Renal pelvis (tissue), 4 donors: ENCODE results near the gene SNRPB2. TPM values are rescaled to one million over a fixed set of nuclear protein-coding genes. Genes with fewer than 3 reads are reported as not detected.
A peak's percentile ranks its signal among the peaks of the same experiment; 100 is the strongest.

ENCODE experiments used
- DNase-seq: peaks from one replicate; pipeline ENCODE4 v3.0.0-alpha.2; 2013
- polyA plus RNA-seq, 3 donors: library from polyadenylated mRNA; unstranded; fragments of 120-200 nt; gene quantifications; one replicate each; pipeline ENCODE4 v1.2.1, GENCODE V29; 2013; ENCODE audit not compliant: insufficient read length in 3 of 3

Gene SNRPB2
- polyA plus RNA-seq, 3 donors, result 101 to 113 (median 108) TPM

- DNase-seq, result no peak
These were observed 18.1 kb upstream of the SNRPB2 start for GRCh38 chr20:16711661-16712258.

DNA sequence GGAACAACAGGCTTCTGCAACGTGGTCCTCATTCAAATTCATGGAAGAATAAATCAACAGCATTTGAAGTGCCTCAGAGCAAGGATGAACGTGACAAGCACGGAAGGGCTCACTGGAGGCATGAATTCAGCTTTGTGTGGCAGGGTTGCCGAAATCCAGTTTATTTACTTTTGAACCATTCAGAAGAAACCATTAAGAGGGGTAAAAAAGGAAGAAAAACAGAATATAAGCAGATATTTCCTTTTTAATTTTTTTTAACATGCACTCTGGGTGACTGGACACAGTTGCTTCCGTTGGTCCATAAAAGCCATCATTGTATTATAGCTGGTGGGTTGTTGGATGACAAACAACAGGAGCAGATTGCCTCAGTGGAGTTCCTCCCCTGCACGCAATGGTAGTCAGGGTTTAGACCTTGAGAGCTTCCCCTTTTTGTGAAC lies 17.3 kb upstream of the SNRPB2 start:
- no peak for DNase-seq

GRCh38 chr20:16713066-16713465 lies 16.8 kb upstream of the SNRPB2 start:
- DNase-seq, result no peak

DNA sequence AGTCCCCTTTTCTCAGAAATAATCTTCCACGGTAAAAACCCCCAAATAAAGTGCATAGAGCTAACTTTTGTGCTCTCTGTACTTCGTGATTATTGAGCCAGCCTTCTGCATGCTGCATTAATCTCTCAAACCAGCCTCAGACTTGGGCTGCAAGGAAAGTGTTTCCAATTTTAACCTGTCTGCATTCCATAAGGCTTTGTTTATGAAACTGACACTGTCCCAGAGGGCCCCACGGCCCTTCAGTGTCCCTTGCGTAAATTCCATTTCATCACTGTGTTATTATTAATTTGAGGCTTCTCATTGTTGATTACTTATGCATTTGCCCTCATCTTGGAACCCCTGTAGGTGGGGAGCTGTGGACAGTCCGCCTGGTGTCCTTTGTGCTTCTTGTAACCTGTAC lies 15.6 kb upstream of the SNRPB2 start:
- DNase-seq, result no peak

GRCh38 chr20:16714751-16715150 lies 15.1 kb upstream of the SNRPB2 start:
- no peak for DNase-seq

DNA sequence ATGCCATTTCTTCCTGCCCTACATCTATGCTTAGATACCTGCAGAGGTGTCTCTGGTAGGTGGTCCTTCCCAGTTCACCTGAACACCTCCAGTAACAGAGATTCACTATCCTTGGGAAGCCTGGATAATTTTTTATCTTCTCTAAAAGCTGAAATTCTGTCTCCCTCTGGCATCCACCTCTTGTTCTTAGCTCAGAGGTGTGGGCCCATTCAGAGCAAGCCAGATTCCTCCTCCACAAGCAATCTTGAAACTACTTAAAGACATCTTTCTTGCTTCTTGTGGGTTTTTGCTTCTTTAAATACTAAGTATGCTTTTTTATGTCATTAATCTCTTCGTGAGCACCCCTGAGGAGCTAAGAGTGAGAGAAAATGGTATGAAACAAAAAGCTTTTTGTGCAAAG lies 10.4 kb upstream of the SNRPB2 start:
- DNase-seq, result no peak

DNA sequence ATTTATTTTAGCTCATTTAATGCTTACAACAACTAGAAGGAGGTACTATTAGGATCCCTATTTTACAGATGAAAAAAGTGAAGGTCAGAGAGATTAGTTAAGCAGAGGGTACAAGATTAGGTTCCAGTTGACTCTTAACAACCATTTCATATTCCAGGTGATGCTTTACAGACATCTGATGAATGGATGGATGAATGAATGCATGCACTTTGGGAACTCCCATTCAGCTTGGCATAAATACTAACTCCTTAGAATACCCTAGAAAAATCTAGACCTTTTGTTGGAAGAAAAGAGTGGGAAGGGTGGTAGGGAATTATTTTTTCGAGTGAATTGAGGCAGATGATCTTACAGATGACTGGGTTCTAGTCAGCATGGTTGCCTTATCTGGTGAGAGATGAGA lies 746 bp upstream of the SNRPB2 start:
- DNase-seq, result no peak

DNA sequence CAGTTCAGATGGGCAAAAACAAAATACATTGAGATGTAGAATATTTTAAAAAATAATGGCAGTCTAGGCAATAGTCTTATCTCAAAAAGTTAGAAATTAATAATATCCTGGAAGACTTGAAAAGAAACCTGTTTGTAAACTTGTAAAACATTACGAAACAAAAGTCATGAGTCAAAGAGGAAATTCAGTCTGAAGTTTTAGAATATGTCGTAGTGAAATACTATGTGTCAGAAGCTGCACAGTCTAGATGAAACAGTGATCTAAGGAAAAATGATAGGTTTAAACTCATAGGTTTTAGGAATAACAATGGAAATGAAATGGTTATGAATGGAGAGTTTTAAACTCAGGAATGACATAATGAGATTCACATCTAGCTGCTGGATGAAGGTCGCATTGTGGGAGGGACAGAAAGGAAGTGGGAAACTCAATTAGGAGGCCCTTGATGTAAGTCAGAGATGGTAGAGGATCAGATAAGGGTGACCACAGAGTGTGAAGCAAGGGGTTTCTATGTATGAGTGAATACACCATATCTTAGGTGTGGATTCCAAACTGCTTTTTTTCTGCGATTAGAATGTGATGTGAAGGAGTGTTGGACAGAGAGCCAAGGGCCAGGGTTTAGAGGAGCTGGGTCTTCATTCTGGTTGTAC lies 2.8 kb downstream of the SNRPB2 start:
- no peak for DNase-seq

DNA sequence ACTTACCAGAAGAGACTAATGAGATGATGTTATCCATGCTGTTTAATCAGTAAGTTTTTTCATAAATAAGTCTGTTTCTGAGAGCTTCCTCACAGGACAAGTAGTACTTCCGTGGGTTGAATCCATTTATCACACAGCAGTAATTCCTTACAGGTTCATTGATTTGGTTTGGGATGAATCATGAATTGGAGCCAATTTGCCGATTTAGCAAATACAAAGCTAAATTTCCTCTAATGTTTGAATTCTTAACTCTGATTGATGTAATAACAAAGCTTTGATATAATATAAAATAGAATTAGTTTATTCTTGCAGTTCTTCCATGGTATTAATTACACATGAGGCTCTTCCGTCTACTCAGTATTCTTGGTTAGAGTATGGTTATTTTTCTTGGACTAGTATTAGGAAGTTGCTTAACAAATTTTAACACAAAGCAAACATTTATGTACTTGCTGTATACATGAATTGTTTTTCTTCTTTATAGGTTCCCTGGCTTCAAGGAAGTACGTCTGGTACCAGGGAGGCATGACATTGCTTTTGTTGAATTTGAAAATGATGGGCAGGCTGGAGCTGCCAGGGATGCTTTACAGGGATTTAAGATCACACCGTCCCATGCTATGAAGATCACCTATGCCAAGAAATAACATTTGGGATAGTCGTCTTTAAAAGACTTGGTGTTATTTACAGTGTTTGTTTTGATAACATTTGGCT lies 10.7 kb downstream of the SNRPB2 start:
- no peak for DNase-seq

GRCh38 chr20:16744178-16744807 lies 14.5 kb downstream of the SNRPB2 start:
- DNase-seq, result no peak

DNA sequence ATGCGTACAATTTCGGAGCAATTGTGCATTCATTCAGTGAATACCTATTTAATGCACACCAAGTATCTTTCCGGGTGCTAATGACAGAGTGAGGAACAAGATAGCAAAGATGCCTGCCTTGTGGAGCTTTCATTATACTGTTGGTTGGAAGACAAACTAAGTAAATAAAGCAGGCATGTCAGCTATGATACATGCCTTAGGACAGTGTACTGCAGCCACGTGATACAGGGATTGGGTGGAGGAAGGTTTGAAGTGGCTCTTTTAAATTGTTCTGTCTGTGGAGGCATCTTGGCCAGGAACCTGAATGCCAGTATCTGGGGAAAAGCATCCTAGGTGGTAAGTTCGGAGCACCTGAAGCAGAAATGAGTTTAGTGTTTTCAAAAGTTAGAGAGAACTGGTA lies 15.4 kb downstream of the SNRPB2 start:
- DNase-seq, result no peak

- no peak for DNase-seq
These were observed 17.5 kb downstream of the SNRPB2 start for GRCh38 chr20:16747291-16747811.

DNA sequence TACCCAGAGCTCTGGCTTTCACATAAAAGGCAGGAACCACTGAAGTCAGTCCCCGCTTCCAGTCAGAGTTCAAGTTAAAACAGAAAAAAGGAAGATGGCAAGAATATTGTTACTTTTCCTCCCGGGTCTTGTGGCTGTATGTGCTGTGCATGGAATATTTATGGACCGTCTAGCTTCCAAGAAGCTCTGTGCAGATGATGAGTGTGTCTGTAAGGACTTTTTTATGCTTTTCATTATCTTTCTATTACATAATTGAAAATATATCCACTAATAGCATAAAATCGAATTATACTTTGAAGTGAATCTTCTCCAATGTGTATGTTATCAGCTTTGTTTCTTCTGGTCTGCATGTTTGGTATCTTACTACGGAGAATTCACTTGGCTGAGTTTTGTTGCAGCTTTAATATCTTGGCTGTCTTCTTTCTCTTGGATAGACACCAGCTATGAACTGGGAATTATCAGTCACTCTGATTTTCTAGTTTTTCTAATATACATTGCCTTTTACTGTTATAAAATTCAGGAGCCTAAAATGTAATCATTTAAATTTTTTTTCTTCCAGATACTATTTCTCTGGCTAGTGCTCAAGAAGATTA lies 18.6 kb downstream of the SNRPB2 start, which contains the start of gene OTOR:
TSS of gene OTOR (plus strand) at position 51 of the 593 bp plus-strand sequence. CDS start at position 95, 44 bp downstream.
- DNase-seq, result no peak

DNA sequence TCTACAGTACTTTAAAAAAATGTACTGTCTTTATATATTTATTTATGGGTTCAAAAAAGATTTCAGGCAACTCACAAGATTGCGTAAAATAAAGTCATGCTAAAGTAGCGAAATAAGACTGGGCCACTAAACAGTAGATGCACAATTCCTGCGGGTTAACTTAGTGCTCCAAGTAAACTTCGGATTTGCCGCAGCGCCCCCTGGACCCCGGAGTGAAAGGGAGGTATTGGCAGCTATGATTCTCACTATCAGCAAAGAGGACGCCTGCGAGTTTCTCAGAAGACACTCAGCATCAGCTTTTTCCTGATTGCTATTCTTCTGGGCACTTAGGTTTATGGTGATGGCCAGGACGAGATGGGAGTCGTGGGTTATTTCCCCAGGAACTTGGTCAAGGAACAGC lies 19.7 kb downstream of the SNRPB2 start:
- no peak for DNase-seq

GRCh38 chr20:16752082-16752481 lies 22.3 kb downstream of the SNRPB2 start:
- DNase-seq, result no peak

DNA sequence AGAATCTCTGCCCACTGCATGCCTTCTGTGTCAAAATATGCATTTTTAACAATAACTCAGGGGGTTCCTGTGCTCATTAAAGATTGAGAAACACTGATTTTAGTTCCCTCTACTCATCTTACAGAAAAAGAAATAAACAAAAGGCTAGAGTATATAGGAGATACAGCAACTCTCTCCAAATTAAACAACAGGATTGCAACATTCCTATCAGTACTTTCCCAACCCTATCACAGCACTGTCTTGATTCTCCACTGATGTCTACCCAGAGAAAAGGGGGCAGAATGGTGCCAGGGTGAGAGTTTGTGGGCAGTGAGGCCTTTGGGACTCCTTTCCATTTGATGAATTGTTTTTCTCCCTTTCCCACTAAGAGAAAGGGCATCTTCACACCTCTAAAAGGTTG lies 23.1 kb downstream of the SNRPB2 start:
- no peak for DNase-seq

DNA sequence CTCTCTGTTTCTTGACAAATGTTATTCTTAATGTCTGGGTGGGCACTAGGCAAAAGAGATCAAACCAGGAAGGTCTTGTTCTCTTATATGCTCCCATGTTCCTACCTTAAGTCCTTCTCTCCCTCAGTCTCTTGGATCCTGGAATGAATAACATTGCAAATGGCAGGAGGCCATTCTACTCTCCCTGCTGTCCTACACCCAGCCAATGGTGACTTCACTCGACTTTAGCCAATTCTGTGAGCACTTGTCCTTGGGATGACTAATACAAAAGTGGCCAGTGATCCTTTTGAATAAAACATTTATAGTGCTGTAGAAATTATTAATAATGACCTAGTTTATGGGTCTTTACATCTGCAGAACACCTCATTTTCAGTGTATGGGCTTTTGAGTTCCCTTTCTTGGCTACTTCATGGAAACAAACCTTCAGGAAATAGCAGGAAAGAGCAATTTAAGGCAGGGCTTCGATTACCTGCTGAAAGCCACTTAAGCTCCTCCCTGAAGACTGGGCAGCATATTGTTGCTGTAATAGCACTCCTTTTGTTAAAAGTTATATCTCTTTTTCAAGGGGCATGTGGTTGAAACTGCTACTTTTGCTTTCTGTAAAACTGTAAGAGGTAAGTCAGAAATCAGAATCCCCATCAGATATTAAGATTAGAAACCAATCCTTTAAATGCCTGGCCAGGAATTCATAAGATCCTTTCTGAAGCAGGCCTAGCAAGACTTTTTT lies 28.8 kb downstream of the SNRPB2 start:
- no peak for DNase-seq

- no peak for DNase-seq
These were observed 29.3 kb downstream of the SNRPB2 start for GRCh38 chr20:16759181-16759563.

DNA sequence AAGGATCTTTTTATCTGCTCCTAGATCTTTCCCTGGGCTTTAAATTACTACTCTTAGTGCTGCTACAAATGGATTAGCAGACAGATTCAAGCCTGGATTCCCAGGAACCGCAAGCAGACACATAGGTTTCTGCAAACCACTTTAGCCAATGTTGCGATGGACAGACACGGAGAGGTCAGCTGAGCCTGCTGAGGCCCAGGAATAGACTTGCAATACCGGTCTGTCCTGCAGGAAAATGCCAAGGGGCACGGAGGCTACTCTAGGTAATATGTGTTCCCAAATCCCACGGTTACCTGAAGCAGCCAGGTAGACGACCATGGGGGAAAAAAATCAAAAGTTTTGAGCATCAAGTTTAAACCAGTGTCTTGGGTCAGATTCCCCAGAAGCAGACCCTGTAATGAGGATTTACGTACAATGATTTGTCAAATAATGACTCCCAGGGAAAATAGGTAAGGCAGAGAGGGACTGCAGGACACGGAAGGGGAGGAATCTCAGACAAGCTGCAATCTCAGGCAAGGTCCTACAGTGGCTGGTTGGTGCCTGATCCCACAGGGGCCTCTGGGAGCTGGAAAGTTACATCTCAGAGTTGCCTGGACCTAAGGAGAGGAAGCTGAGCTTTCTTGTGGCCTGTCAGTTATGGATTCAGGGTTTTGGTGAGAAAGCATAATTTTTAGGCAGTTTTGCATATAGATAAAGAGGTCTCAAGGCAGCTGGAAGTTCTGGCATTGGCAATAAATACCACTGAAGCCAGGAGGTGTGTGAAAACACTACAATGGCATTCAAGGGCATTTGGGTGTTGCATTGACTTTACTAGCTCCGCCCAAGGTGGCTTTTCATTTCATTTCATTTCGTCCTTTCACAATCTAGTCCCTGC lies 30.8 kb downstream of the SNRPB2 start:
- DNase-seq, result no peak

- peak; percentile 74 for DNase-seq
These were observed 31.5 kb downstream of the SNRPB2 start for GRCh38 chr20:16761305-16761829.
